SK-N-MC (cell line): ENCODE measurements around the gene MTERF1.

Source experiments
- EZH2 ChIP-seq: fragments of 200-600 bp; sonication (generic); IDR thresholded peaks from one replicate; pipeline ENCODE4 v1.6.1; 2017; ENCODE audit warnings: antibody characterized with exemption
- POLR2AphosphoS5 ChIP-seq: IDR thresholded peaks from 2 replicates; pipeline ENCODE4 v1.6.1; 2012; ENCODE audit warnings: mild to moderate bottlenecking, low read depth, low read length, borderline replicate concordance

DNA sequence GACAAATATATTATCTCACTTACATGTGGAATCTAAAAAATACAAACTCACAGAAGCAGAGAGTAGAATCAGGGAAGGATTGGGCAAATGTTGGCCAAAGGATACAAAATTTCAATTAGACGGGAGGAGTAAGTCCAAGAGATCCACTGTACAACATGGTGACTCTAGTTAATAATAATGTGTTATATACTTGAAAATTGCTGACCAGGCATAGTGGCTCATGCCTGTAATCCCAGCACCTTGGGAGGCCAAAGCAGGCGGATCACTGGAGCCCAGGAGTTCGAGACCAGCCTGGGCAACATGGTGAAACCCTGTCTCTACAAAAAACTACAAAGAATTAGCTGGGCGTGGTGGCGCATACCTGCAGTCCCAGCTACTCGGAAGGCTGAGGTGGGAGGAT is 16.4 kb downstream of the MTERF1 start:
- TF ChIP-seq EZH2: no peak
- TF ChIP-seq POLR2AphosphoS5: no peak
